ENCODE measurements around the gene CLDN5. TPM values are rescaled to one million over a fixed set of nuclear protein-coding genes. Genes with fewer than 3 reads are reported as not detected.
A peak's percentile ranks its signal among the peaks of the same experiment; 100 is the strongest.
"Not testable (repeated sequence)": the region's sequence is repeated elsewhere in the genome, so short reads cannot be mapped to it uniquely, and the experiment has no call there.

Gene CLDN5
- total RNA-seq, 8 experiments from 2014 or later: 0.11 to 3.4 (median 0.31) TPM; not detected in 1

DNA sequence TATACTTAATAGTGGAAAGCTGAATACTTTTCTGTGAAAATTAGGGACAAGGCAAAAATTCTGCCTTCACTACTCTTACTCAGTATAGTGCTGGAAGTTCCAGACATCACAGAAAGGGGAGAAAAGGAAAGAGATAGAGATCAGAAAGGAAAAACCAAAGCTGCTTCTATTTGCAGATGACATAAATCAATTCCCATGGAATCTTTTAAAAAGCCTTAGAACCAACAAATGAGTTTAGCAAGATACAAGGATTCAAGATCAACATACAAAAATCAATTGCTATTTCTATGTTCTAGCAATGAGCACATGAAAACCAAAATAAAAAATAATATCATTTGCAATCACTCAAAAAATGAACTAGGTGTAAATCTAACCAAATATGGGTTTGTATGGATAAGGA, 16.2 kb upstream of the CLDN5 start:
- in situ Hi-C loops (cut with MboI; ENCODE audit: low pct_unique_long_range_greater_than_20kb in 2 of 9, low sequenced_read_pairs in 9 of 9, unreplicated experiment in 9 of 9): no loop called here

DNA sequence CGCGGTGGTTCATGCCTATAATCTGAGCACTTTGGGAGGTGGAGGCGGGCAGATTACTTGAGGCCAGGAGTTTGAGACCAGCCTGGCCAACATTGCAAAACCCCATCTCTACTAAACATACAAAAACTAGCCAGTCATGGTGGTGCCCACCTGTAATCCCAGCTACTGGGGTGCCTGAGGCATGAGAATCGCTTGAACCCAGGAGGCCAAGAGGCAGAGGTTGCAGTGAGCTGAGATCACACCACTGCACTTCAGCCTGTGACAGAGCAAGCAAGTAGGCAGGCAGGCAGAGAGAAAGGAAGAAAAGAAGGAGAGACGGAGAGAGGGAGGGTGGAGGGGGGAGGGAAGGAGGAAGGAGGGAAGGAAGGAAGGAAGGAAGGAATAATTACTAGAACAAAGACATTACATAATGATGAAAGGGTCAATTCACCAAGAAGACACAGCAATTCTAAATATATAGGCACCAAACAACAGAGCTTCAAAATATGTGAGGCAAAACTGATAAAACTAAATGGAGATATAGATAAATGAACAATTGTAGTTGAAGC, 13.8 kb upstream of the CLDN5 start:
- WGBS, 10 experiments: 63 to 100% (median 95%) methylated on average over 1 to 4 of the region's 5 CpGs; no CpG with 5 or more reads in 2 of the 10 experiments
- in situ Hi-C loops (cut with MboI; ENCODE audit: low pct_unique_long_range_greater_than_20kb in 2 of 9, low sequenced_read_pairs in 9 of 9, unreplicated experiment in 9 of 9): no loop called here
- Histone ChIP-seq H3K27ac (no peak overlapping the region), H3K4me3 (no peak overlapping the region), H3K4me1 (replicated peaks in 1 of 2) (no peaks in the 10 kb centered on the region)
- ATAC-seq (replicated peaks in 6 of 8): no peak

More for the DNA sequence above, 16.2 kb upstream of the CLDN5 start:
- H3K4me3 ChIP-seq: no peak overlapping the region
- no peak for ATAC-seq (replicated peaks in 6 of 8)
- H3K4me1 ChIP-seq (replicated peaks in 1 of 2): no peaks in the 10 kb centered on the region
- no peak overlapping the region for H3K27ac ChIP-seq

- Histone ChIP-seq H3K4me3 (no peak overlapping the region), H3K27ac (no peak overlapping the region), H3K4me1 (replicated peaks in 1 of 2) (no peaks in the 10 kb centered on the region)
- in situ Hi-C loops (cut with MboI; ENCODE audit: low pct_unique_long_range_greater_than_20kb in 2 of 9, low sequenced_read_pairs in 9 of 9, unreplicated experiment in 9 of 9): no loop called here
- 52 to 100% (median 93%) methylated on average over 1 to 8 of the region's 9 CpGs; no CpG with 5 or more reads in 2 of the 10 experiments for WGBS, 10 experiments
- no peak for ATAC-seq (replicated peaks in 6 of 8)
These were observed 12.4 kb upstream of the CLDN5 start for GRCh38 chr22:19536564-19536963.

DNA sequence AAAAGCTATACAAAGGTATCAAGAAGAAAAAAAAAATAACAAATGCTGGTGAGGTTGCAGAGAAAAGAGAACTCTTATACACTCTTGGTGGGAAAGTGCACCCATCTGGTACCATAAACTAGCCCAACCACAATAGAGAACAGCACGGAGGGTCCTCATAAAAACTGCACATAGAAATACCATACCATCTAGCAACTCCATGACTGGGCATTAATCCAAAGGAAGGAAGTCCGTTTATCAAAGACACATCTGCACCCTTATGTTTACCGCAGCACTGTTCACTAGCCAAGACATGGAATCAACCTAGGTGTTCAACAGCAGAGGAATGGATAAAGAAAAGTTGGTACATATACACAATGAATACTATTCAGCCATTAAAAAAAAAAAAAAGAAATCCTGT, 10.8 kb upstream of the CLDN5 start:
- no peak for ATAC-seq (replicated peaks in 6 of 8)
- no peak overlapping the region for H3K27ac ChIP-seq
- no peak overlapping the region for H3K4me3 ChIP-seq
- H3K4me1 ChIP-seq (replicated peaks in 1 of 2): no peaks in the 10 kb centered on the region
- in situ Hi-C loops (cut with MboI; ENCODE audit: low pct_unique_long_range_greater_than_20kb in 2 of 9, low sequenced_read_pairs in 9 of 9, unreplicated experiment in 9 of 9): no loop called here
- 0 to 100% (median 48%) methylated on average over 1 to 3 of the region's 3 CpGs; no CpG with 5 or more reads in 2 of the 10 experiments for WGBS, 10 experiments

- Histone ChIP-seq H3K4me3 (no peak overlapping the region), H3K27ac (no peak overlapping the region), H3K4me1 (replicated peaks in 1 of 2) (no peaks in the 10 kb centered on the region)
- in situ Hi-C loops (cut with MboI; ENCODE audit: low pct_unique_long_range_greater_than_20kb in 2 of 9, low sequenced_read_pairs in 9 of 9, unreplicated experiment in 9 of 9): no loop called here
- ATAC-seq (replicated peaks in 6 of 8): no peak
These were observed 9.6 kb upstream of the CLDN5 start for GRCh38 chr22:19533857-19534256.

- H3K4me3 ChIP-seq: no peak overlapping the region
- H3K4me1 ChIP-seq (replicated peaks in 1 of 2): no peaks in the 10 kb centered on the region
- ATAC-seq (replicated peaks in 6 of 8): no peak
- WGBS, 10 experiments: 14 to 100% (median 68%) methylated on average over 1 to 8 of the region's 8 CpGs; no CpG with 5 or more reads in 1 of the 10 experiments
- in situ Hi-C loops (cut with MboI; ENCODE audit: low pct_unique_long_range_greater_than_20kb in 2 of 9, low sequenced_read_pairs in 9 of 9, unreplicated experiment in 9 of 9): no loop called here
- no peak overlapping the region for H3K27ac ChIP-seq
These were observed 8.9 kb upstream of the CLDN5 start for GRCh38 chr22:19533049-19533626.

DNA sequence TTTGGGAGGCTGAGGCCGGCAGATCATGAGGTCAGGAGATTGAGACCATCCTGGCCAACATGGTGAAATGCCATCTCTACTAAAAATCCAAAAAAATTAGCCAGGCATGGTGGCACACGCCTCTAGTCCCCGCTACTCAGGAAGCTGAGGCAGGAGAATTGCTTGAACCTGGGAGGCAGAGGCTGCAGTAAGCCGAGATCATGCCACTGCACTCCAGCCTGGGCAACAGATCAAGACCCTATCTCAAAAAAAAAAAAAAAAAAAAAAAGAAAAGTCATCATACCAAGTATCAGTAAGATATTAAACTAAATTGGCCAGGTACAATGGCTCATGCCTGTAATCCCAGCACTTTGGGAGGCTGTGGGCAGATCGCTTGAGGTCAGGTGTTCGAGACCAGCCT, 7.1 kb upstream of the CLDN5 start:
- ATAC-seq (replicated peaks in 6 of 8); in situ Hi-C loops (cut with MboI; ENCODE audit: low pct_unique_long_range_greater_than_20kb in 2 of 9, low sequenced_read_pairs in 9 of 9, unreplicated experiment in 9 of 9); H3K4me3 ChIP-seq; H3K27ac ChIP-seq; H3K4me1 ChIP-seq (replicated peaks in 1 of 2): not testable (repeated sequence)
- 50 to 100% (median 91%) methylated on average over 2 to 6 of the region's 6 CpGs; no CpG with 5 or more reads in 3 of the 10 experiments for WGBS, 10 experiments

GRCh38 chr22:19530751-19531150, 6.5 kb upstream of the CLDN5 start:
- 0 to 86% methylated on average over 1 of the region's 3 CpGs; no CpG with 5 or more reads in 8 of the 10 experiments for WGBS, 10 experiments
- Histone ChIP-seq H3K27ac (no peak overlapping the region), H3K4me3 (no peak overlapping the region), H3K4me1 (replicated peaks in 1 of 2) (no peaks in the 10 kb centered on the region)
- ATAC-seq (replicated peaks in 6 of 8): no peak
- in situ Hi-C loops (cut with MboI; ENCODE audit: low pct_unique_long_range_greater_than_20kb in 2 of 9, low sequenced_read_pairs in 9 of 9, unreplicated experiment in 9 of 9): no loop called here

- WGBS, 10 experiments: 28 to 90% (median 78%) methylated on average over 1 to 4 of the region's 4 CpGs; no CpG with 5 or more reads in 1 of the 10 experiments
- no peak overlapping the region for H3K4me3 ChIP-seq
- H3K4me1 ChIP-seq (replicated peaks in 1 of 2): no peaks in the 10 kb centered on the region
- ATAC-seq (replicated peaks in 6 of 8): no peak
- no peak overlapping the region for H3K27ac ChIP-seq
- in situ Hi-C loops (cut with MboI; ENCODE audit: low pct_unique_long_range_greater_than_20kb in 2 of 9, low sequenced_read_pairs in 9 of 9, unreplicated experiment in 9 of 9): no loop called here
These were observed 5.6 kb upstream of the CLDN5 start for GRCh38 chr22:19529811-19530210.

GRCh38 chr22:19527861-19528417, 3.7 kb upstream of the CLDN5 start:
- WGBS, 10 experiments: 0 to 100% (median 67%) methylated on average over 1 to 4 of the region's 17 CpGs; no CpG with 5 or more reads in 3 of the 10 experiments
- in situ Hi-C loops (cut with MboI; ENCODE audit: low pct_unique_long_range_greater_than_20kb in 2 of 9, low sequenced_read_pairs in 9 of 9, unreplicated experiment in 9 of 9): no loop called here
- peak in 1 of 8 experiments; percentile 9 for ATAC-seq (replicated peaks in 6 of 8)

GRCh38 chr22:19527321-19527721, 3.1 kb upstream of the CLDN5 start:
- H3K27ac ChIP-seq: no peak overlapping the region
- ATAC-seq (replicated peaks in 6 of 8): no peak
- WGBS, 10 experiments: 50 to 100% (median 86%) methylated on average over 1 to 2 of the region's 5 CpGs; no CpG with 5 or more reads in 5 of the 10 experiments
- H3K4me3 ChIP-seq: no peak overlapping the region
- peaks cover 0 to 14% of the 10 kb centered on the region in 2 donors for H3K4me1 ChIP-seq (replicated peaks in 1 of 2)
- in situ Hi-C loops (cut with MboI; ENCODE audit: low pct_unique_long_range_greater_than_20kb in 2 of 9, low sequenced_read_pairs in 9 of 9, unreplicated experiment in 9 of 9): no loop called here

More at GRCh38 chr22:19527861-19528417, 3.7 kb upstream of the CLDN5 start:
- no peak overlapping the region for H3K27ac ChIP-seq
- H3K4me1 ChIP-seq (replicated peaks in 1 of 2): peaks cover 0 to 8% of the 10 kb centered on the region in 2 donors
- H3K4me3 ChIP-seq: no peak overlapping the region

DNA sequence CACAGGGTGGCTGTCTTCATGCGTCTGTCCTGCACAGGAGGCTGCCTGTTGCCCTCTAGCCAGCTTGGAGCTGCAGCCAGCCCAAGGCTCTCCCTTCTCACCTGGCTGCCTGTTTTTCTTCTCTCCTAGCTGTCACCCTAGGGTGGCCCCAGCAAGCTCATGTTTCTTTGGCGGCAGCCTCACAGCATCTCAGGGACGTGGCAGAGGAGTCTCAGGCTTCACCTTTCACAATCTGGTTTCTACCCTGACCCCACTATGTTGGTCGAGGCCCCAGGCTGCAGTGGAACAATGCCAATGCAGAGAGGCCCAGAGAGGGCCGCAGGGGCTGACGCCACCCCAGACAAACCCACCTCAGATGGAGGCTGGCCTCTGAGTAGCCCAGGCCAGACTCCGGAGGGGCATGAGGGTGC, 2.5 kb upstream of the CLDN5 start:
- in situ Hi-C loops (cut with MboI; ENCODE audit: low pct_unique_long_range_greater_than_20kb in 2 of 9, low sequenced_read_pairs in 9 of 9, unreplicated experiment in 9 of 9): no loop called here
- ATAC-seq (replicated peaks in 6 of 8): no peak
- WGBS, 10 experiments: 69 to 100% (median 100%) methylated on average over 1 to 3 of the region's 7 CpGs; no CpG with 5 or more reads in 7 of the 10 experiments
- H3K27ac ChIP-seq: no peak overlapping the region
- H3K4me3 ChIP-seq: no peak overlapping the region
- H3K4me1 ChIP-seq (replicated peaks in 1 of 2): peaks cover 0 to 15% of the 10 kb centered on the region in 2 donors

DNA sequence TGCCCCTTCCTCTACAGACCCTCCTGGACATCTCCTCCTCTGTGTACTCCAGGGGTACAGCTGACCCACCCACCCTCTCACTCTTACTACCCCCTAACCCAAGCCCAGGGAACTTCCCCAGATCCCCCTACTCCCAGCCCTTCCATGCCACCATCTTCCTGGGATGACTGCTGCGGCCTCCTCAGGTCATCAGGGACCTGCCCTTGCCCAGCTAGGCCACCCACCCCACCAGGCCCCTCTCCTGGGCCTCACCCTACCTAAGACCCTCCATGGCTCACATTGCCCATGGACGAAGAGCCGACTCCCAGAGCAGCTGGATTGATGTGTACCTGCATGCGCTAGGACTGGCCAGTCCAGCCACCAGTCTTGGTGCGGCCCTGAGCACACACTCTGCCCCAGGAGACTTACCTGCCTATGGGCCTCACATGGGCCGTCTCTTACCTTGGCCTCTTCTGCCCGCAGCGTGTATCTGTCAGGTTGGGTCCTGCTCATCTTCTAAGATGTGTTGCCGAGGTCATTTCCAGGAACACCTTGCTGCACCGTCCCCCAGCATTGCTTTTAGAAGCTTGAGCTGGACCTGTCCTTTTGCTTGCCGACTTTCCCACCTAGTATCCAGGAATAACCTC, 2.0 kb upstream of the CLDN5 start:
- H3K4me1 ChIP-seq (replicated peaks in 1 of 2): peaks cover 0 to 15% of the 10 kb centered on the region in 2 donors
- WGBS, 10 experiments: 72 to 97% (median 82%) methylated on average over 2 to 5 of the region's 11 CpGs; no CpG with 5 or more reads in 5 of the 10 experiments
- ATAC-seq (replicated peaks in 6 of 8): no peak
- in situ Hi-C loops (cut with MboI; ENCODE audit: low pct_unique_long_range_greater_than_20kb in 2 of 9, low sequenced_read_pairs in 9 of 9, unreplicated experiment in 9 of 9): no loop called here
- no peak overlapping the region for H3K27ac ChIP-seq
- H3K4me3 ChIP-seq: no peak overlapping the region
